HepG2 (cell line): ENCODE results near the gene CLCN2. TPM values are rescaled to one million over a fixed set of nuclear protein-coding genes. Genes with fewer than 3 reads are reported as not detected.
A peak's percentile ranks its signal among the peaks of the same experiment; 100 is the strongest.

ENCODE experiments used
- ARNT2 ChIP-seq: sonication (generic); formaldehyde crosslinking; IDR thresholded peaks from 2 replicates; pipeline ENCODE4 v1.8.0; 2022; ENCODE audit warnings: mild to moderate bottlenecking, low read depth, missing genetic modification reagents, moderate library complexity
- ELF1 ChIP-seq: sonication (generic); formaldehyde crosslinking; IDR thresholded peaks from 2 replicates; pipeline ENCODE4 v1.4.0; 2020; ENCODE audit warnings: missing genetic modification reagents
- ETV5 ChIP-seq: IDR thresholded peaks from 2 replicates; pipeline ENCODE4 v1.6.1; 2018; ENCODE audit warnings: missing biosample characterization, missing genetic modification reagents, inconsistent platforms, borderline replicate concordance
- FOXK2 ChIP-seq: fragments of 450-650 bp; IDR thresholded peaks from 2 replicates; pipeline ENCODE4 v1.6.1; 2016
- HNRNPK ChIP-seq: fragments of 200-400 bp; formaldehyde crosslinking; IDR thresholded peaks from 2 replicates; pipeline ENCODE4 v1.6.1; 2018; ENCODE audit warnings: low read length, low read depth, moderate library complexity, mild to moderate bottlenecking; ENCODE audit not compliant: poor library complexity, severe bottlenecking
- MAF1 ChIP-seq: sonication (generic); formaldehyde crosslinking; IDR thresholded peaks from 2 replicates; pipeline ENCODE4 v1.5.0; 2020; ENCODE audit warnings: missing genetic modification reagents, borderline replicate concordance
- YEATS2 ChIP-seq: sonication (generic); formaldehyde crosslinking; IDR thresholded peaks from 2 replicates; pipeline ENCODE4 v1.4.0; 2020; ENCODE audit warnings: missing genetic modification reagents, borderline replicate concordance
- ZNF569 ChIP-seq: sonication (generic); formaldehyde crosslinking; IDR thresholded peaks from 2 replicates; pipeline ENCODE4 v1.5.0; 2020; ENCODE audit warnings: mild to moderate bottlenecking, missing genetic modification reagents, moderate library complexity, borderline replicate concordance
- polyA plus RNA-seq, 8 experiments: library from polyadenylated mRNA; depleted of rRNA in 3 of 8; stranded (reverse) in 7 of 8; unstranded in 1 of 8; fragments of >200 nt; fragmentation: Illumina TruSeq in 4 of 8; extraction: Trizol in 4 of 8; gene quantifications; 2 replicates each; pipeline versions ENCODE4 v1.2.1 to v1.2.3, GENCODE V29; 2011 to 2016; ENCODE audit warnings: low read depth in 4 of 8, missing spikeins in 1 of 8, mixed read lengths in 1 of 8; ENCODE audit not compliant: insufficient read depth in 1 of 8
- total RNA-seq, 5 experiments: library from RNA; depleted of rRNA; stranded (reverse); fragments of >200 nt; fragmentation: Illumina TruSeq; extraction: Trizol; gene quantifications; 2 replicates each; pipeline ENCODE4 v1.2.3, GENCODE V29; 2016; ENCODE audit warnings: low read depth in 1 of 5
- TF ChIP-seq, protein P1 (sequence below): sonication (generic); formaldehyde crosslinking; IDR thresholded peaks from 2 replicates; pipeline ENCODE4 v1.8.0; 2022; ENCODE audit warnings: mild to moderate bottlenecking, missing genetic modification reagents, borderline replicate concordance
- TF ChIP-seq, protein P2 (sequence below): sonication (generic); formaldehyde crosslinking; conservative IDR thresholded peaks from 2 replicates; pipeline ENCODE4 v1.4.0; 2020; ENCODE audit warnings: mild to moderate bottlenecking, missing genetic modification reagents, moderate library complexity
- TF ChIP-seq, protein P3 (sequence below), 2 experiments: sonication (generic) in 1 of 2; formaldehyde crosslinking in 1 of 2; IDR thresholded peaks; 2 replicates each; pipeline versions ENCODE4 v1.6.1 to v1.9.0; 2014 to 2022; ENCODE audit warnings: antibody characterized with exemption in 1 of 2, borderline replicate concordance in 1 of 2, inconsistent platforms in 1 of 2, low read depth in 1 of 2, missing genetic modification reagents in 1 of 2
- TF ChIP-seq, protein P4 (sequence below): IDR thresholded peaks from 2 replicates; pipeline ENCODE4 v1.6.1; 2016

The CLCN2 gene
- total and polyA plus RNA-seq, 2 of the 13 experiments (the other 11 are each of a cell fraction or from before 2014, with no cell fraction given) = 11.4 to 13.5 TPM

DNA sequence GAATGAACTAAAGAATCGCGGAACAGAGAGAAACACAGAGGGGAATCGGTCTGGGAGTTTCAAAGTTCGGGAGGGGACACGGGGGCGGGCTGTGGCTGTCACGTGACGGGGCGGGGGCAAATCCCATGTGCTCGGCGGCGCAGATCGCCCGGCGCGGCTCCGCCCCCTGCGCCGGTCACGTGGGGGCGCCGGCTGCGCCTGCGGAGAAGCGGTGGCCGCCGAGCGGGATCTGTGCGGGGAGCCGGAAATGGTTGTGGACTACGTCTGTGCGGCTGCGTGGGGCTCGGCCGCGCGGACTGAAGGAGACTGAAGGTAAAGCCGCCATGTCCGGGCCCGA lies 47.1 kb downstream of the CLCN2 start, which contains the start of gene EIF4G1 (continued):
- 0 out of 2 replicates have a peak, but pooled peaks have one; percentile 56 for TF ChIP-seq YEATS2 (CRISPR knock-in tag)
- TF ChIP-seq FOXK2 = 0 out of 2 replicates have a peak, but pooled peaks have one; percentile 12
- TF ChIP-seq ETV5 (CRISPR knock-in tag) = peak; percentile 73; the same call in 1 of the 2 replicates
- TF ChIP-seq, protein P1, sequence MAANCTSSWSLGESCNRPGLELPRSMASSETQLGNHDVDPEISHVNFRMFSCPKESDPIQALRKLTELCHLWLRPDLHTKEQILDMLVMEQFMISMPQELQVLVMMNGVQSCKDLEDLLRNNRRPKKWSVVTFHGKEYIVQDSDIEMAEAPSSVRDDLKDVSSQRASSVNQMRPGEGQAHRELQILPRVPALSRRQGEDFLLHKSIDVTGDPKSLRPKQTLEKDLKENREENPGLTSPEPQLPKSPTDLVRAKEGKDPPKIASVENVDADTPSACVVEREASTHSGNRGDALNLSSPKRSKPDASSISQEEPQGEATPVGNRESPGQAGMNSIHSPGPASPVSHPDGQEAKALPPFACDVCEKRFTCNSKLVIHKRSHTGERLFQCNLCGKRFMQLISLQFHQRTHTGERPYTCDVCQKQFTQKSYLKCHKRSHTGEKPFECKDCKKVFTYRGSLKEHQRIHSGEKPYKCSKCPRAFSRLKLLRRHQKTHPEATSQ (CRISPR knock-in tag) = 0 out of 2 replicates have a peak, but pooled peaks have one; percentile 25
- TF ChIP-seq, protein P2, sequence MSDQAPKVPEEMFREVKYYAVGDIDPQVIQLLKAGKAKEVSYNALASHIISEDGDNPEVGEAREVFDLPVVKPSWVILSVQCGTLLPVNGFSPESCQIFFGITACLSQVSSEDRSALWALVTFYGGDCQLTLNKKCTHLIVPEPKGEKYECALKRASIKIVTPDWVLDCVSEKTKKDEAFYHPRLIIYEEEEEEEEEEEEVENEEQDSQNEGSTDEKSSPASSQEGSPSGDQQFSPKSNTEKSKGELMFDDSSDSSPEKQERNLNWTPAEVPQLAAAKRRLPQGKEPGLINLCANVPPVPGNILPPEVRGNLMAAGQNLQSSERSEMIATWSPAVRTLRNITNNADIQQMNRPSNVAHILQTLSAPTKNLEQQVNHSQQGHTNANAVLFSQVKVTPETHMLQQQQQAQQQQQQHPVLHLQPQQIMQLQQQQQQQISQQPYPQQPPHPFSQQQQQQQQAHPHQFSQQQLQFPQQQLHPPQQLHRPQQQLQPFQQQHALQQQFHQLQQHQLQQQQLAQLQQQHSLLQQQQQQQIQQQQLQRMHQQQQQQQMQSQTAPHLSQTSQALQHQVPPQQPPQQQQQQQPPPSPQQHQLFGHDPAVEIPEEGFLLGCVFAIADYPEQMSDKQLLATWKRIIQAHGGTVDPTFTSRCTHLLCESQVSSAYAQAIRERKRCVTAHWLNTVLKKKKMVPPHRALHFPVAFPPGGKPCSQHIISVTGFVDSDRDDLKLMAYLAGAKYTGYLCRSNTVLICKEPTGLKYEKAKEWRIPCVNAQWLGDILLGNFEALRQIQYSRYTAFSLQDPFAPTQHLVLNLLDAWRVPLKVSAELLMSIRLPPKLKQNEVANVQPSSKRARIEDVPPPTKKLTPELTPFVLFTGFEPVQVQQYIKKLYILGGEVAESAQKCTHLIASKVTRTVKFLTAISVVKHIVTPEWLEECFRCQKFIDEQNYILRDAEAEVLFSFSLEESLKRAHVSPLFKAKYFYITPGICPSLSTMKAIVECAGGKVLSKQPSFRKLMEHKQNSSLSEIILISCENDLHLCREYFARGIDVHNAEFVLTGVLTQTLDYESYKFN = peak; percentile 33; the same call in 1 of the 2 replicates
- TF ChIP-seq ELF1 (CRISPR knock-in tag) = peak; percentile 59; the same call in 1 of the 2 replicates
- TF ChIP-seq ZNF569 = no peak
- TF ChIP-seq, protein P3, sequence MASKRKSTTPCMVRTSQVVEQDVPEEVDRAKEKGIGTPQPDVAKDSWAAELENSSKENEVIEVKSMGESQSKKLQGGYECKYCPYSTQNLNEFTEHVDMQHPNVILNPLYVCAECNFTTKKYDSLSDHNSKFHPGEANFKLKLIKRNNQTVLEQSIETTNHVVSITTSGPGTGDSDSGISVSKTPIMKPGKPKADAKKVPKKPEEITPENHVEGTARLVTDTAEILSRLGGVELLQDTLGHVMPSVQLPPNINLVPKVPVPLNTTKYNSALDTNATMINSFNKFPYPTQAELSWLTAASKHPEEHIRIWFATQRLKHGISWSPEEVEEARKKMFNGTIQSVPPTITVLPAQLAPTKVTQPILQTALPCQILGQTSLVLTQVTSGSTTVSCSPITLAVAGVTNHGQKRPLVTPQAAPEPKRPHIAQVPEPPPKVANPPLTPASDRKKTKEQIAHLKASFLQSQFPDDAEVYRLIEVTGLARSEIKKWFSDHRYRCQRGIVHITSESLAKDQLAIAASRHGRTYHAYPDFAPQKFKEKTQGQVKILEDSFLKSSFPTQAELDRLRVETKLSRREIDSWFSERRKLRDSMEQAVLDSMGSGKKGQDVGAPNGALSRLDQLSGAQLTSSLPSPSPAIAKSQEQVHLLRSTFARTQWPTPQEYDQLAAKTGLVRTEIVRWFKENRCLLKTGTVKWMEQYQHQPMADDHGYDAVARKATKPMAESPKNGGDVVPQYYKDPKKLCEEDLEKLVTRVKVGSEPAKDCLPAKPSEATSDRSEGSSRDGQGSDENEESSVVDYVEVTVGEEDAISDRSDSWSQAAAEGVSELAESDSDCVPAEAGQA (IDR thresholded peaks at IDR 0.05; ENCODE audit: low read depth) = 0 out of 2 replicates have a peak, but pooled peaks have one; percentile 14
- TF ChIP-seq, protein P3 (CRISPR knock-in tag; IDR thresholded peaks at IDR 0.05; ENCODE audit: borderline replicate concordance) = no peak
- peak; percentile 61 for TF ChIP-seq HNRNPK
- TF ChIP-seq, protein P4, sequence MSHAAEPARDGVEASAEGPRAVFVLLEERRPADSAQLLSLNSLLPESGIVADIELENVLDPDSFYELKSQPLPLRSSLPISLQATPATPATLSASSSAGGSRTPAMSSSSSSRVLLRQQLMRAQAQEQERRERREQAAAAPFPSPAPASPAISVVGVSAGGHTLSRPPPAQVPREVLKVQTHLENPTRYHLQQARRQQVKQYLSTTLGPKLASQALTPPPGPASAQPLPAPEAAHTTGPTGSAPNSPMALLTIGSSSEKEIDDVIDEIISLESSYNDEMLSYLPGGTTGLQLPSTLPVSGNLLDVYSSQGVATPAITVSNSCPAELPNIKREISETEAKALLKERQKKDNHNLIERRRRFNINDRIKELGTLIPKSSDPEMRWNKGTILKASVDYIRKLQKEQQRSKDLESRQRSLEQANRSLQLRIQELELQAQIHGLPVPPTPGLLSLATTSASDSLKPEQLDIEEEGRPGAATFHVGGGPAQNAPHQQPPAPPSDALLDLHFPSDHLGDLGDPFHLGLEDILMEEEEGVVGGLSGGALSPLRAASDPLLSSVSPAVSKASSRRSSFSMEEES (CRISPR knock-in tag) = 0 out of 2 replicates have a peak, but pooled peaks have one; percentile 61
- 0 out of 2 replicates have a peak, but pooled peaks have one; percentile 32 for TF ChIP-seq ARNT2 (CRISPR knock-in tag)
- TF ChIP-seq MAF1 = no peak
